Stimulated activated naive CD4-positive, alpha-beta T cell treated with Interleukin-2 at 50 U/mL for 16 hours (primary cell): Measurements from ENCODE around the gene AATF.

Experiments
- DNase-seq: peaks from one replicate; lab custom pipeline; 2025; lab: John Stamatoyannopoulos, UW

The AATF gene

DNA sequence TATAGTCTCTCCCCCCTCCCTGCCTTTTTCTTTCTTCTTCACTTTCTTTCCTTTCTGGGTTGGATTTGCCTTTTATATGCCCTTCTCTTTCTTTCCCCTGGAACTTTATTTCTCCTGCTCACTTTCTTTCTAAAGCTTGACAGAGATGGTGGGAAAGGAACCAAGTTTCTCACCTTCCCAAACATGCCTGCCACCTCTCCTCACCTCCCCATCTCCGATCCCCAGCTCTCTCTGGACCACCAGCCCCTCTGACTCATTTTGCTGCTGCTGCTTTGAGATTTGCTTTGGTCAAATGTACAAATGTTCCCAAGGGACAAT, 18.2 kb upstream of the AATF start:
- no peak for DNase-seq

DNA sequence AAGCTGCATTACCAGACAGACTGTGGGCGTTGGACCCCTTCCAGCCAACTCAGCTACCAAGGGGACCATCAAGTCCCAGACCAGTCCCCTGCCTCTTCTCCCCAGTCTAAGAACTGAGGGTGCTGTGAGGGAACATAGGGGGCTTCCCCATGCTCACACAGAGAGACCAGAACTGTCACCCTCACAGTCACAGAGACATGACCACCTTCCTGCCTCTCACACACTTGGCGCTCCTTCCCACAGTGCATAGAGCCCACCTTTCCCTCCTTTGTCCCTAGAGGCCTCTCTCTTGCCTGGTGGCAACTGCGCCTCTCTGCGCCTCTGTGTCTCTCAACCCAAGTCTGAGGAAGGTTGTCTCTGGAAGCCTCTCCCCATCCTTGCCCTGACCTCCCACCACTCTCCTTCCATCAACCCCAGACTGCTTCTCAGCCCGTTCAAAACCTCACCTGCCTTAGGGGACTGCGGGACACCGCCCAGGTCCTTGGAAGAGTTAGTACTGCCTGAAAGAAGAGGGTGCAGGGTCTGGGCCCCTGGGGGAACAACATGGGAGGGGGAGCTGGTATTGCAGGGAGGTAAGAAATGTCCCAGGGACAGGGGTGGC, 17.6 kb upstream of the AATF start:
- DNase-seq: no peak

DNA sequence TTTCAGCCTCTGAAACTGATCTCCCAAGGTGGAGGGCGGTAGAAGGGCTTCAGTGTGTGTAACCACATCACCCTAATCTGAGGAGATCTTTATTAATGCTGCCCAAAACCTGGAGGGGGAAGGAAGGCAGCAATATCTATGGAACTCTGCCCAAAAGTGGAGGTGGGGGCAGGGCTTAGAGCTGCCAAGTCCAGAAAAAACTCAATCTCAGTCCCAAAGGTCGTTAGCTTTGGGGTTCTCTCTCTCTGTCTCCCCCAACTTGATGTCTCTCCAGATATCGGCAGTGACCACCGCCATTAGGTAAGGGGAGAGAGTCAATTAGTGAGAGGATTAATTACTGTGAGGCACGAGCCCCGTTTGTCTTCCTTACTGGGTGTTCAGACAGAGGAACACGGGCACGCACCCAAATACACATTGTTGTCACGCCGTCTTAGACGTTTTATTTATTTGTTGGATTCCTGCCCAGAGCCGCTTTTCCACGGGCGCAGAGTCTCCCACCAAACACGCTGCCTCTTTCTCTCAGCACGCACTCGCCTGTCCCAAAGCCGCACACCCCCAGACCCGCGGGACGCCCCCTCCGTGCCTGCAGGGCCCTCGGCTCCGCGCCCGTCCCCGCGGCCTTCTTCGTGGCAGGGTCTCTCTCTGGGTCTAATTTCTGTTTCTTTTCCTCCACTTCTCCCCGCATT, 16.9 kb upstream of the AATF start:
- DNase-seq: no peak

DNA sequence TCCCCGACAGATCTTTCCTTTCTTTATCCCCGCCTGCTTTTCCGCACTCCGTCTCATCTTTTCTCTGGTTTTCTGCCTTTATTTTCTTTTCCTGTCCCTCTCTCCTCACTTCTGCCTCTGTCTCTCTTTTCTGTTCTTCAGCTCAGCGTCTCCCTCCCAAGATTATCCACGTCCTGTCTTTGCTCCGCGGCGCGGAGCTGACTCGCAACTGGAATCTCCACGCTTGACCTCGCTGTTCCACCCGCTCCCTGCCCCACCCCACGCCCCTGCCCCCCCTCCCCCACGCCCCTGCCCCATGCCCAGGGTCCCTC, 16.4 kb upstream of the AATF start:
- DNase-seq: no peak

DNA sequence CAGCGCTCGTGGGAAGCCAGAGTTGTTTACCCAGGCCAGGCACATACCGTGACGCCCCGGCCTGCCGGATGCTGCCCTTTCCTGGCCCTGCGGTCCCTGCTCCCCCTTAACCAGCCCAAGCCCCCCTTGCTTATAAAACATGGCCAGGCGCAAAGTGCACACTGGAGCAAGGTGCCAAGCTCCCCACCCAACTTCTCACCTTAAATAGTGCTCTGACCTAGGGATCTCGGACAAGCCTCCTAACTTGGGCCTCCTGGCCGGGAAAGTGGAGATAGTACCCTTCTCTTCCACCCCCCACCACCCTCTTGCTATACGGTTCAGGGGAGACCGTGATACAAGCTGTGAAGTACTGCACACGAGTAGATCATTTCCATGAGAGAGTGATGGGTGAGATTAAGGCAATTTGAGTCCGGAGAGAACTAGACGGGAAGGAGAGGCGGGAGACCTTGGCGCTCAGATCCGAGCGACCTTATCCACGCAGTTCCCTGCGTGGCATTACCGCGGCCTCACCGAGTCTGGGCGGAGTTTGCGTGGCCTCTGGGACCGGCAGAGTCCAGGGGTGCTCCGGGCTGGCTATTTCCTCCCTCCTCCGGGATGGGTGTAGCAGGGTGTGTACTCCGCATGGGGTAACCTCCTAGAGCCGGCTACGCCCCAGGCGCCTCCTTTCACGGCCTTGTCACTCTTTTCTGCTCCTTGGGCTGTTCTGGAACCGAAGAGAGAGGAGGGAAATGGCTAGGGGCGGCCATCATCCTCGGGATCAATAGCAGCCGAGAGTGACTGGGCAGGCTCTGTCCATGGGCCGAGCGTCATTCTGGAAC, 15.9 kb upstream of the AATF start:
- DNase-seq: no peak

DNA sequence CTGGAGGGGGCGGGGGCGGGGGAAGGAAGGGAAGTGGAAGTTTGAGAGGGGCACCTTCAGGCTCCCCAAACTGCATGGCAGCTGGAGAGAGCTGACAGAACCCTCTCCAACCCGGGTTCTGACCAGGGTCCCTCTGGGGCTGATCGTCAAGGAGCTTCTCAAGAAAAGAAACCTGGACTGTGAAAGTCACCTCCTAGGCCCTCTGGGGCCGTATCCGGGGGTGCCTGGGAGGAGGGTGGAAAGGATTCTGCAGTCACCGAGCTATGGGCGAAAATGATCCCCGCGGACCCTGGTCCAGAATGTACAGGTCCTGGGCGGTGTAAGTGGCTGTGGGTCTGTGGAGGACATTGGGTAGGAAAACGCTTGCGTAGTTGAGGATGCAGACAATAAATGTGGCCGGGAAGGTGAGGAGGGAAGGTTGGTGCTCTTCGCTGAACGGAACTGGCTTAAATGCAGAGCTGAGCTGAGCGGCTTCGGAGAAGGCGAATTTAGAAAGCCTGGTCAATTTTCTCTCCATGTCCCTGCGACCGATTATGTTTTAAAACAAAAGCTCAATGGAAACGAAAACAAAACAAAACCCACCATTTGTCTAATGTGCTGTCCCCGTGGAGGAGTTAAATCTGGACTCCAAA, 15.1 kb upstream of the AATF start:
- DNase-seq: no peak

DNA sequence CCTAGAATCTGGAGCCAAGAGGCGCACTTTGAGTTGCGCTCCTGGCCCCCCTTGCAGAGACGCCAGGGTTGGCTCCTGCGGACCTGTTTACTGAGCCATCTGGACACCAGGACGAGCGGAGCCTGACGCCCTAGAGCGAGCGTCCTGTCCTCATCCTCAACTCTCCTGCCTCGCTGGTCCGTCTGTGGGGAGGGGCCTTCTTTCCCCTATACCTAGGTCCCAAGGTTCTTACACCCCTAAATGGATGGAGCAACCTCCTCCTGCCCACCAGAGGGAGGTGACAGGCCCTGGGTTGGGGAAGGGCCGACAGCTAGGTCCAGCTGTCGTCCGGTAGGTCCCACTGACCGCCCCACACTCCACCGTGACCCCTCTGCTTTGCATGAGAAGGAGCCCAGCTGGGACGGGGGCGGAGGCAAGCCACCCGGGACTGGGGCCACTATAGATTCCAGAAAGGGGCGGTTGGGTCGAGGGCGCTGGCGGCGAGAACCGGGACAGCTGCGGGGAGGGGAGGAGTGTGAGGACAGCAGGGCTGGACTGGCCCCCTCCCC, 14.5 kb upstream of the AATF start:
- no peak for DNase-seq

DNA sequence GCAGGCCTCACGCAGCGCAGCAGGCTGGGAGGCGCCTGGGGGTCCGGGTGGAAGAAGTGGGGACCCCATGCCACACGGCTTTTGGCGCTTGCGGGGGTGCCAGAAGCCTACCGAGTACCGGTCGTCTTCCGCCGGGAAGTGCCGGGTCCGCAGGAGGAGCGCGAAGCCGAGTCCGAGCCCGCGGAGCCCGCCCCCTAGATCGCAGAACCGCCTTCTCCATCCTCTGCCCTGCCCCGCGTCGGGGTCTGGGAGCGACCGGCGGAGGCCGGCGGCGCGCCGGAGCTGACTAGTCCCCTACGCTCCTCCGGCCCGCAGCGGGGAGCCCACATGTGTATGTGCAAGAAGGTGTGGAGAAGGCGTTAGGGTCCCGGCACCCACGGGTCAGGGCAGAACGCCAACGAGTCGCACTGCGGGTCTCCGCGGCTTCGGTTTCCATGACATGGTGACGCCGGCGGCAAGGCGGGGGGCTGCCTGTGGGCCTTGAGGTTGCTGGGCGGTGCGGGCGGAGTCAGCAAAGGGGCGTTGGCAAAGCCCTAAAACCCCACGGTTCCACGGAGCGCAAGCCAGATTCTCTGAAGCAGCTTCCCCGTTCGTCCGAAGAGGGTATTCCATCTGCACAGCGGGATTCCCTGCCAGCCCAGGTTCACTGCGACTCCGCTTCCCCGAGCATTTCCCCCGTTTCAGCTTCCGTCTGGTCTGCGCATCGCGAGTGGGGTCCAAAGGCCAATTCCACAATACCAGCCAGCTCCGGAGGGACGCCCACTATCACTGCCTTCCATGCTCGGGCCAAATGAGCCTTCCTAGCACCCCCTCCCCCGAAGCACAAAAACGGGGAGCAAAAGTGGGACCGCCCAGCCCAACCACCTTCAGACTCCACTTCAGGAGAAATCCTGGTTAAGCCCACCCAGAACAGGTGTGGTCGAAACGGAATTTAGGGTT, 13.8 kb upstream of the AATF start:
- DNase-seq: no peak

DNA sequence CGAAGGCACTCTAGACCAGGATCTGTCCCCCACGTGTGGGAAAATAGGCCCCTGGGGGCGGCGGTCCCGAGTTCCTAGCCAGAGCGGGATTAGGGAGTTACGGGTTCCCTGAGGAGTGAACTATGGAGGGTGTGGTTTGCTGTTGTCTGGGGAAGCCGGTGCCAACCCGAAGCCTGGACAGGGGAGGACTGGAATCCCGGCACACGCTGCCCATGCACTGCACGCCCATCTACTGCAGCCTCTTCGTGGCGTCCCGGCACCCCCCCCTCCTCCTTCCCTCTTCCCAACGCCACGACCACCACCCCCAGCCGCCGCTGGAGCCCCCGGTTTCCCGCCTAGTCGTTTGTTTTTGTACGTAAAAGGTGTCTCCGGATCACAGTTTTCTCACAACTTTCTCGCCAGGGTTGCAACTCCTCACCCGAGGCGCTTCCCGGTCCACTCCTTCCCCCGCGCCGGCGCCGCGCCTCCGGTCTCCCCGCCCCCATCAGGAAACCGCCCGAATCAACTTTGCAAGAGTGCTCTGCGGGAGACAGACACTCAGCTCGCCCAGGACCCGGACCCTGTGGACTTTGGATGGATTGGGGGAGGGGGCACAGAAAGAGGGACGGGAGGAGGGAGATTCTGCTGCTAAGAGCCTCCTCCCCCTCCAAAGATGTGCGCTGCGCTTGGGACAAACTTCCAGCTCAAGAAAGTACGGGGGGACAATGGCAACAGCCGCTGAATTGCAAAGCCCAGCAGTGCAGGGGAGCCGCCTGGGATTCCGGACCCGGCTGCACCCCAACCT, 12.9 kb upstream of the AATF start:
- DNase-seq: no peak

DNA sequence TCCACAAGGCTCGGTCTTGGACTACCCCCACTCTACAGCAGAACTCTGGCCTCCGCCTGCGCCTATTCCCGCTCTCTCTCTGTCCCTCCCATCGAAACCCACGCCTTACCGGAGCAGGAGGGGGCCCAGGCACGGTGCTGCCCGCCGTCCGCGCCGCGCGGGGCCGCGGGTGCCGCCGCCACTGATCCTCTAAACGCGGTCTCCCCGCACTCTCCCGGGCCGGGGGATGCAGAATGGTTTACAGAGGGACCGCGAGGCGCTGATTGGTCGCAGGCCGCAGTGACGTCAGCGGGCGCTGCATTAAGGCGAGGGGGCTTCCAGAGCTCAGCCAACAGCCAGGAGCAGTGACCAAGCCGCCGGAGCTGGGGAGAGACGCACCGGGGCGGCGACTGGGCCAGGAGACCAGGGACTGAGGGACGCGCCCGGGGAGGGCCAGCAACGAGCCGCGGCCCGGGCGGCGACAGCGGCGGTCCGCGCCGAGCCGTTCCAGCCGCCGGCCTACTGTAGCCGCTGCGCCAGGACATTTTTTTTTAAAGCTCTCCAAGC, 12.2 kb upstream of the AATF start:
- DNase-seq: no peak

DNA sequence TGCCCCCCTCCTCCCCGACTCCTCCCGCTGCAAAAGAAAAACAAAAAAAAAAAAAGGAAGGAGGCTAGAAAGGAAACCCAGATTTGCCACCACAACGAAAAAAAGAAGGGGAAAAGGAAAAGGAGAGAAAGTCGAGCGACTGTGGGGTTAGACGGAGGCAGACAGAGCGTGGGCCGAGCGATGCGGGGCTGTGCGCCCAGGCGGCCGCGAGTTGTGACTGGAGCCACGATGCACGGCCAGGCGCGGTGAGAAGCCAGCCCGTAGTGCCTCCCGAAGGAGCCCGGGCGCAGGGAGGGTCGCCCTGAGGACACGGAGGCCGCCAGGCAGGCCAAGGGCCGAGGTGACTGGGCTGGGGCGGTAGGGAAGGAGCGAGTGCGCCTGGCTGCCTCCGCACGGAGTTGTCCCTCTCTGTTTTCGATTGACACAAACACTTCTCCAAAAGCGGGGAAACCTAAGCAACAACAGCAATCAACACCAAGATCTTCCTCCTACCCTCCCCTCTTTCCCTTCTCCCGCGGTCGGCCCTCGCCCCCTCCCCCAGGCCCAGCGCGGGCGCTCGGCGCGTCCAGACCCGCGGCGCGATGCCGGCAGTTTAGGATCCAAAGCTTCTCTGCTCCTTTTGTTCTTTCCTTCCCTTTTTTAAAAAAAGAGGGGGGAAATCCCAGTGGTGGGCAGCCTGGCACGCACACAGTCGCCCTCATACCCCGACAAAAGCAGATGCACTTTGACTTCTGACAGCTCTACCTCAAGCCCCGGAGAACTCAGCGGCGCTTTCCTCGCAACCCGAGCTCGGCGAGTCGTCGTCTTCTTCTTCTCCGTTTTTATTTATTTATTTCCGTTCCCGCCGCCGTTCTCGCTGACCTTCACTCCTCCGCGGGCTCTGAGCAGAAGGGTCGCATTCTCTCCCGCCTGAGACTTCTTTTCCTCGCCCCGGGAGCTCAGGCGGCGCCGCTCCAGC, 11.5 kb upstream of the AATF start, which contains the start of gene LHX1:
TSS of gene LHX1 (plus strand) at position 475 of the 958 bp plus-strand sequence. CDS start 723 bp downstream, outside the sequence.
- no peak for DNase-seq

DNA sequence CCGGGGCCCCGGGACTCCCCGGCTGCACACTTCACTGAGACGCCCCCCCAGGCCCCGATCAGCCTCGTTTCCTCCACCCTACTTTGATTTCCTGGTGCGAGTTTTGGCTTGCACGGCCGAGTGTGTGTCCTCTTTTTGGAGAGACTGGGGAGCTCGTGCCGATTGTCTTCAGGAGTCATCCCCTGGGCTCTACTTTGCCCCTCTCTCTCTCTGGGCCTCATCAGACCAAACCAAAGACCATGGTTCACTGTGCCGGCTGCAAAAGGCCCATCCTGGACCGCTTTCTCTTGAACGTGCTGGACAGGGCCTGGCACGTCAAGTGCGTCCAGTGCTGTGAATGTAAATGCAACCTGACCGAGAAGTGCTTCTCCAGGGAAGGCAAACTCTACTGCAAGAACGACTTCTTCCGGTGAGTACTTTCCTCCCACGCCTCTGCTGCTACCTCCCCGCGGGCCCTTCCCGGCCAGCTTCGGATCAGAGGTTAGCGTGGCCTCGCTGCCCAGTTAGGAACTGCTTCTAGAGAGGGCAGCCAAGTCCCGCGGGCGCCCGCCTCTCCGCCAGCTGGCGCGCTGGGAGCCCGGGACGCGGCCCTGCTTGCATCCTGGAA, 10.7 kb upstream of the AATF start:
- DNase-seq: no peak

DNA sequence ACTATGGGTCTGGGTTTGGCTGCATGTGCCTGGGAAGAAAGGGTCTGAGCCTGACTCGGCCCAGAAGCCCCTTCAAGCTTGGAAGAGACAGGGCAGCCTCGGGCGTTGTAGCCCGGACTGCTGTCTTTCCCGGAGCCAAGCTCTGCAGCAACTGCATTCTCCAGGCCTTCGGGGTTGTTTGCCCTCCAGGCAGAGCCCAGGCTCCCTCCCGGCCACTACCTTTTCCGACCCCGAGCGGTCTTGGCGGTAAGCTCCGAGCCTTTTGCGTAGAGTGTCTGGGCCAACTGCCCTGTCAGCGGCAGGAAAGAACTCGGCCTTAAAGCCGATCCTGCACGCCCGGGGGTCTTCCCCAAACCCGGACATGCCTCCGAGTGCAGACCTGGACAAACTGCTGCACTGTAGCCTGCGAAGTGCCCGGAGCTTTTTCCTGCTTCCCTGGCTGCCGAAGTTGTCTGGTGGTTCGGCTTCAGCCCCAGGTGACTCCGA, 10.1 kb upstream of the AATF start:
- no peak for DNase-seq

DNA sequence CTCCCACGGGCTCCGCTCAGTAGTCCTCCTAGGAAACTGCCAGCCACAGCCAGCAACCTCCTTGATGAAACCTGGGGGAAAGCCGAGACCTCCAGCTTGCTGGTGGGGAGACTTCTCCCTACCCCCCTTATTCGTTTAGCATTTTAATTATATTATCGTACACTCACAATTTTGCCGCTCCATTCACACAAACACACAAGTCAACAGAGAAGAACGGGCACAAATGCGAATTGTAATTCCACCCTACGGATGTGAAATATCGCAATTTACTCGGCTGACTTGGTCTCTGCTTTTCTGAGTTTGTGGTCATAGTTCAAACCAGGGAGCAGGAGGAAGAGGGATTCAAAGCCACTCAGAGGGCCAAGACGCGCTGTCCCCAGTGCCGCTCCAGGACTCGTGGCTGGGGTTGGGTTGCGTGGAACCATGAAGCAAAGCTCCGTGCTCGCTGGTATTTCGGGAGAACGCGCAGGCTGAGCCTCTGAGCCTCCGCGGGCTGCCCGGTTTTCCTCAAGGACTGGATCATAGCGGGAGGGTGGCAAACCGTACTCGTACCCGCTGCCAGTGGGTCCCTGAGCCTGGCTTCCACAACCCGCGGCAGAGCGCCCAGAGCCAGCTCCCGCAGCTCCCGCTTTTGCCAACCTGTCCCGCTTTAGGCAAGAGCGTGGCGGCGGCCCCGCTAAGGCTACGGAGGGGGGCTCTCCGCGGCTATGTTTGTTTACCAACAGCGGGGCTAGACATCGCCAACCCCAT, 9.5 kb upstream of the AATF start:
- DNase-seq: no peak

DNA sequence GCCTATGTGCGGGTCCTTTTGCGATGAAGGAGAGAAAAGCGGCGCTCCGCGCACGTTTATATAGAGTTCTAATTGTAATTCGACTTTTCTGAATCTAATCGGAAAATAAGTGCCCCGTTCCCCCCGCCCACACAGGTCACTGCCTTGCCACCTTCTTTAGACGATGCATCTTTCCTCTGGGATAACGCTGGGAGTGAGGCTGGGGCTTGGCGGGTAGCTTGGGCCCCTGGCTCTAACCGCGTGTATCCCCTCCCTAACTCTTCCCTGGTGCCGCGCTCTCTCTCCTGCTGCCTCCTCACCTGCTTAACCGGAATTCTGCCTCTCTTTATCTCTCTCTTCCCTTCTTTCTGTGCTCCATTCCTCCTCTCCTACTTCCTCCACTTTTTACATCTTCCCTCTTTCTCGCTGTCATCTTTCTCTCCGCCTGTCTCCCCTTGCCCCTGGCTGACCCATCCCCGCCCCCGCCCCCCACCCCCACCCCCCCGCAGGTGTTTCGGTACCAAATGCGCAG, 8.9 kb upstream of the AATF start:
- DNase-seq: no peak

DNA sequence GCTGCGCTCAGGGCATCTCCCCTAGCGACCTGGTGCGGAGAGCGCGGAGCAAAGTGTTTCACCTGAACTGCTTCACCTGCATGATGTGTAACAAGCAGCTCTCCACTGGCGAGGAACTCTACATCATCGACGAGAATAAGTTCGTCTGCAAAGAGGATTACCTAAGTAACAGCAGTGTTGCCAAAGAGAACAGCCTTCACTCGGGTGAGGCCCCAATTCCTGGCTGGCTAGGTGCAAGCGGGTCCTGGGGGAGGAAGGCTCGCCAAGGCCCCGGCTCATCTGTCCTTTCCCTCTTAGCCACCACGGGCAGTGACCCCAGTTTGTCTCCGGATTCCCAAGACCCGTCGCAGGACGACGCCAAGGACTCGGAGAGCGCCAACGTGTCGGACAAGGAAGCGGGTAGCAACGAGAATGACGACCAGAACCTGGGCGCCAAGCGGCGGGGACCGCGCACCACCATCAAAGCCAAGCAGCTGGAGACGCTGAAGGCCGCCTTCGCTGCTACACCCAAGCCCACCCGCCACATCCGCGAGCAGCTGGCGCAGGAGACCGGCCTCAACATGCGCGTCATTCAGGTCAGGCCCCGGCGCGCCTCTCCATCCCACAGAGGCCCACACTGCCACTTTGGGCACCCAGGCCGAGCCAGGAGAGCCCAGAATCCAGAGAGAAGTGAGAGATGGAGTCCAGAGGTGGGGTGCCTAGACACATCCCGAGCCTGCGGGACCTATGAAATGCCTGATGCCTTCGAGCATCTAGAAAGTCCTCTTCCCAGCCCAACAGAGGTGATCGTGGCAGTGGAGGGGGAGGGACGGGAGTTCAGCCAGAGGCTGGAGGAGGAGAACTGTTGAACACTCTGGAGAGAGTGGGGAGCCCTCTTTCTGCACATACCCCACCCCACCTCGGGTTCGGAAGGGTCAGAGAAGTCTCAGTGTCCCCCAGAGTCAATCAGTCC, 8.2 kb upstream of the AATF start:
- no peak for DNase-seq
